NCI-H1105 (cell line): ENCODE results near the gene CD79A.
A peak's percentile ranks its signal among the peaks of the same experiment; 100 is the strongest.

Experiments used
- DNase-seq: peaks from one replicate; lab custom pipeline; 2025; lab: John Stamatoyannopoulos, UW

Gene CD79A

DNA sequence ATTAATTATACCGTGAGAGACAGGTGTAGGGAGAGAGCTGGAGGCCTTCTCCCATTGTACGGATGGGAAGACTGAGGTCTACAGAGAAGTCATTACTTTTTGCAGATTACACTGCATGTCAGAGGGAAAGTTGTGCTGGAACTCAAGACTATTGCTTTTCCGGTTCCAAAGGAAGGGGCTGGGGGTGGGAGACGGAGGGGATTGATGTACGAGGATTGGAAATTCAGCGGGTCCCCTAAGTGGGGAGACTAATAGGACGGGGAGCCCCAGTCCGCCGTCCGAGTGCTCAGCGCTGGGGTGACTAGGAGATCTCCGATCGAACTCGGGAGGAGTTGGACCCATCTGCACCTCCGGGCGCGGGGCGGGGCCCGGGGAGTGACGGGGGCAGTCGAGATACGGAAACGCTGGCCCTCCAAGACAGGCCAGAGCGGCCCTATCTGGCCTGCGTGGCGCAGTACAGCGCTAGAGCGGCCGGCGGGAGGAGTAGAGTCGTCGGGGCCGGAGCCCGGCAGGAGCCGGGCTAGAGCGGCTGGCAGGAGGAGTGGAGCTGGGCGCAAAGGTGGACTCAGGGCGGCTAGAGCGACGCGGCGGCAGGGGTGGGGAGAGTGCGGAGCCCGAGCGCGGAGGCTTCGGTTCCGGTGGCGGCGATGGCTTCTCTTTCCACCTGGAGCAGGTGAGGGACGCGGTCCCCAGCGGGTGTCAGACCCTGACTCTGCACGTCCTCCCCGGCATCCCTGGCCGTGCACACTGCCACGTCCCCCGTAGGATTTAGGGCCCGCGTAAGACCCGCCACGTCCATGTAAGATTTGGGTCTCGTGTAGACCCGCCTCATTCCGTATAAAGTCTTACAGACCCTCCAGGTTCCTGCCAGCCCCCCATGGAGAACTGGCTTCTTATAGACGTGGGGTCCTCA is 7.0 kb downstream of the CD79A start:
- DNase-seq = peak; percentile 97

DNA sequence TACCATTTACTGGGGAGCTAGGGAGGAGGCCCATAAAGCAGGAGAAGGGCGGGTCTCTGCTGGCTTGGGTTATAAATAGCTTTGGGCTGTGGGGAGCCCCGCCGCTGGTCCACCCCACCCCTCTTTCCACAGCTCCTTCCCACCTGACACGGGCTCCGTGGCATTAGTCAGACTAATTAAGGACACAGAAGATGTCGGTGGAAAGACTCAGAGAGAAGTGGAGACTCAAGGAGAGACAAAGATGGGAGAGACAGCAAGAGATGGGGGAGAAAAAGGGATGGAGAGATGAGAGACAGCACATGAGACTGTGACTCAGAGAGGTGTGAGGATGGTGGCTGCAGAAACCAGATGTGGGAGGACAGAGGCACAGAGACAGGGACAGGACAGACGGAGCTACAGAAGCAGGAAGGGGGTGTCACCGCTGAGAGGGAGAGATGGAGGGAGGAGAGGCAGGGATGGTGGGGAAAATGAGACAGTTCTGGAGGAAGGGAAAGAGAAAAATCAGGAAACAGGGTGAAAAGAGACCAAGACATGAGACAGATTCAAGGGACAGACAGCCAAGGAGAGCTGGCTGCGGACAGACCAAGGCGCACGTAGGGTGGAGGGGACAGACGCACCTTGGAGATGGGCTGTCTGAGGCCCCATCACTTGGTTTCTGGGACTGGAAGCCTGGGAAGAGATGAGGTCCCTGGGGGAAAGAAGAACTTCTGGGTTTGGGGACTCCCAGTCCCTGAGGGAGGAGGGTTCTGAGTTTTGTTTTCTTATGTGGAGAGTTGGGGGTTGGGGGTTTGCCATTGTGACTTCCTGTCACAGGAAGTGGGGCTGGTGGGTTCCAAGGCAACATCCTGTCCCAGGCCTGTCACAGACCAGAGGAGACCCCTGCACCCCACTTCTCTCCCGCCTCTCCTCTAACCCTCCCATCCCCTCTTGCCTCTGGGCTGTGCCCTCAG is 10.0 kb downstream of the CD79A start:
- DNase-seq = no peak

GRCh38 chr19:41887711-41888382 is 10.8 kb downstream of the CD79A start:
- no peak for DNase-seq

GRCh38 chr19:41888926-41889325 is 11.8 kb downstream of the CD79A start:
- no peak for DNase-seq

GRCh38 chr19:41889896-41890295 is 12.8 kb downstream of the CD79A start:
- no peak for DNase-seq

GRCh38 chr19:41890936-41891335 is 13.9 kb downstream of the CD79A start:
- DNase-seq = no peak

DNA sequence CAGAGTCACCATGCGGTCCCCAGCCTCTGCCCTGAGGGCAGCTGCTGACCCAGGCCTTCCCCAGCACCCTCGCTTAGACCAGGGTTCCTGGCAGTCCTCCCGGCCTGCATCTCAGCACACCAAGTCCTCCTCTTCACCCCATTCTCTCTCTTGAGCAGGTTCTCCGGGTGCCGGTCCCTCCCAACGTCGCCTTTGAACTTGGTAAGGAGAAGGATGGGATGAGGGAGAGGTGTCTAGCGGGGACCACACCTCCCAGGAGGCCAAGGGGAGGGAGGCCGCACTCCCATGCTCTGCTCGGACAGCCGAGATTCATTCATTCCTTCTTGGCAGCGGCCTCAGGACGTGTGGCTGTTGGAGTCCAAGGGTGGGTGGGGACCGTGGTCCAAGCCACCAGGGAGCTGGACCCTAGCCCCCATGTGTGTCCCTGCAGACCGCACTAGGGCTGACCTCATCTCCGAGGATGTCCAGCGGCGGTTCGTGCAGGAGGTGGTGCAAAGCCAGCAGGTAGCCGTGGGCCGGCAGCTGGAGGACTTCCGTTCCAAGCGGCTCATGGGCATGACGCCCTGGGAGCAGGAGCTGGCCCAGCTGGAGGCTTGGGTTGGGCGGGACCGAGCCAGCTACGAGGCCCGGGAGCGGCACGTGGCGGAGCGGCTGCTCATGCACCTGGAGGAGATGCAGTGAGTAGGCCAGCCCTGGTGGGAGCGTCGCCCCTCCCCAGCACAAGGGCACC is 15.3 kb downstream of the CD79A start:
- DNase-seq = no peak

- no peak for DNase-seq
These were observed 16.8 kb downstream of the CD79A start for GRCh38 chr19:41893899-41894298.

DNA sequence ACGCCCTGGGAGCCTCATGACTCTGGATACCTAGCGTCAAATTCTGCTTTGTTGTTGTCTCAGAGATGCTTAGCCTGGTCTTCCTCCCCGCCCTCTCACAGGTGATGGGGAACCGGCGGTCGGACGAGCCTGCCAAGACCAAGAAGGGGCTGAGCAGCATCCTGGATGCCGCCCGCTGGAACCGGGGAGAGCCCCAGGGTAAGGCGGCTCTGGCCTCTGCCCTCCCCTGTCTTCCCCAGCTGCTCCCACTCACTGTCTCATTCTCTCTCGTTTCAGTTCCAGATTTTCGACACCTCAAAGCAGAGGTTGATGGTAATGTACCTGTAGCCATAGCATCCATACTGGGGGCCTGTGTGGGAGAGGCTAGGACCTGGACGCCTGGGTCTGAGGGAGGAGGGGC is 17.3 kb downstream of the CD79A start:
- DNase-seq = no peak

GRCh38 chr19:41895745-41896580 is 18.9 kb downstream of the CD79A start:
- no peak for DNase-seq

GRCh38 chr19:41896581-41896942 is 19.5 kb downstream of the CD79A start:
- DNase-seq = no peak

GRCh38 chr19:41897181-41897580 is 20.1 kb downstream of the CD79A start:
- DNase-seq = no peak

DNA sequence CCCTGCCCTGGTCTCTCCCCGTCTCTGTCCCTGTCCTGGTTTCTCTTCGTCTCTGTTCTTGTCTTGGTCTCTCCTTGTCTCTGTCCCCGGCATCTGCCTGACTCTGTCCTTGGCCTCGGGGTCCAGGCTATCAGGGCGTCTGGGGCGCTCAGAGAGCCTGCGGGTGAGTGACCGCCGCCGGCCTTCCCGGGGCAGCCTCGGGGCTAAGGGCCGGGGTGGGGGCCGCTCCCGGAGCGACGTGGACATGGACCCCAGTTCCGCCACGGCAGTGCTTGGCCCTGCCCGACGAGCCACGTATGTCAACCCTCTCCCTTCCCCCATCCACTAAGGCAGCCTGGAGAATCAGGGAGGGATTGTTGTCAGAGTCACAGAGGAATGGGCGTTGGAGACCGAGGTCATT is 20.7 kb downstream of the CD79A start:
- DNase-seq = no peak

GRCh38 chr19:41898235-41898634 is 21.2 kb downstream of the CD79A start:
- no peak for DNase-seq

DNA sequence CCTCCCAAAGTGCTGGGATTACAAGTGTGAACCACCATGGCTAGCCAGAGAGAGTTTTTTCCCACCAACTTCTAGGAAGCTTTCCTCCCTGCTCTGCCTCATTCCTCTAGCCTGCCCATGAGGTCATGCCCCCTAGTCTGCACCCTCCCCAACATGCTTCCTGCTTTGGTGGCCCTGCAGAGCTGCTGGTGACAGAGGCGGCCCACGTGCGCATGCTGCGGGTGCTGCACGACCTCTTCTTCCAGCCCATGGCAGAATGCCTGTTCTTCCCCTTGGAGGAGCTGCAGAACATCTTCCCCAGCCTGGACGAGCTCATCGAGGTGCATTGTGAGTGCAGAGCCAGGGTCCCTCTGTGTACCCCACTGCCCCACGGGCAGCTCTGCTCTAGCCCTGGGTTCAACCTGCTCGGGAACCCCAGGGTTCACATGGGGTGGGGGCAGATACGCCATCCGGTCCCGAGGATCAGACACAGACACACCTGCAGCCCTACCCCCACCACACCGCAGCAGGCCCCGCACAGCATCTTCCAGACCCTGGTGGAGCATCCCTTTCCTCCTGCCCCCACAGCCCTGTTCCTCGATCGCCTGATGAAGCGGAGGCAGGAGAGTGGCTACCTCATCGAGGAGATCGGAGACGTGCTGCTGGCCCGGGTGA is 24.8 kb downstream of the CD79A start:
- no peak for DNase-seq

- DNase-seq = no peak
These were observed 25.5 kb downstream of the CD79A start for GRCh38 chr19:41902594-41902993.

- no peak for DNase-seq
These were observed 26.3 kb downstream of the CD79A start for GRCh38 chr19:41903193-41903953.

DNA sequence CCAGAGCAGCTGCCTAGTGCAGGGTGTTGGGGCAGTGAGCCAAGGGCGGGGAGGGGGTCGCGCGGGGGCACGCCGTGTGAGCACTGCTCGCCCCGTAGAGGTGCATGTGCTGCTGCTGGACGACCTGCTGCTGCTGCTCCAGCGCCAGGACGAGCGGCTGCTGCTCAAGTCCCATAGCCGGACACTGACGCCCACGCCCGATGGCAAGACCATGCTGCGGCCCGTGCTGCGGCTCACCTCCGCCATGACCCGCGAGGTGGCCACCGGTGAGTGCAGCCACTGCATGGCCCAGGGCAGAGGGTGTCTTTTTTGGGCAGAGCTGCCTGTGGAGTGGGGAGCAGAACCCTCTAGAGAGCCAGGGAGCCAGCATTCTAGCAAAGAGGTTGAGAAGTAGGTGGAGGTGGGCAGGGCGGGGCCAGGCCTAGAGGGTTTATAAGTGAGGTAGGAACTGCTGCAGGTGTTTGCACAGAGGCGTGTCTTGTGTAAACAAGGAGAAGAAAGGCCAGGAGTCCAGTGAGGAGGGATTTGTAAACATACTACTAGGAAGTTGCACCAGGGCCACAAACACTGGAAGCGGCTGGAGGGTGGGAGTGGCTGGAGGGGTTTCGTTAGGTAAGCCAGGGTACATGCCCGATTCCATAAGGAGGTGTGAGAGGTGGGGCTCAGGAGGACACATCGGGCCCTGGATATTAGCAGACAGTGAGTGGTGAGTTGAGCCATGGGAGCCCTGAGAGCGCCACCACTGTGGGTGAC is 27.2 kb downstream of the CD79A start:
- peak; percentile 77 for DNase-seq
